ENCODE data around the gene MPPE1.

Gene MPPE1

DNA sequence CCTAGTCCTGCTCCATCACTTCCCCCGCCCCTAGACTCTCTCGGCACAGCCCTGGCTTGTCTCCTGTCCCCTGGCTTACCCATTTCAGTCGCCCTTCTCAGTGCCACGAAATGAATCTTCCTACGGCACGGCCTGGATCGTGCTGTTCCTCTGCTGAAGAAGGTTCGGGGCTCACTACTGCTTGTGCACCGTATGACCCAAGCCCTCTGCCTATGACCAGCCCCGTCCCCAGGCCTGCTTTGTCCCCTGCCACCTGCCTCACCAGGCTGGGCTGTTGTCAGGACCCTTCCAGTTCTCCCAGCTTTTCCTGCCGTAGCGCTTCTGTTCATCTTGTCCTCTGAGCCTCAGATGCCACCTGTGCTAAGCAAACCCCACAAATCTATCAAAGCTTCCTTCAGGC lies 43.0 kb downstream of the MPPE1 start:
- TF ChIP-seq, protein P1, sequence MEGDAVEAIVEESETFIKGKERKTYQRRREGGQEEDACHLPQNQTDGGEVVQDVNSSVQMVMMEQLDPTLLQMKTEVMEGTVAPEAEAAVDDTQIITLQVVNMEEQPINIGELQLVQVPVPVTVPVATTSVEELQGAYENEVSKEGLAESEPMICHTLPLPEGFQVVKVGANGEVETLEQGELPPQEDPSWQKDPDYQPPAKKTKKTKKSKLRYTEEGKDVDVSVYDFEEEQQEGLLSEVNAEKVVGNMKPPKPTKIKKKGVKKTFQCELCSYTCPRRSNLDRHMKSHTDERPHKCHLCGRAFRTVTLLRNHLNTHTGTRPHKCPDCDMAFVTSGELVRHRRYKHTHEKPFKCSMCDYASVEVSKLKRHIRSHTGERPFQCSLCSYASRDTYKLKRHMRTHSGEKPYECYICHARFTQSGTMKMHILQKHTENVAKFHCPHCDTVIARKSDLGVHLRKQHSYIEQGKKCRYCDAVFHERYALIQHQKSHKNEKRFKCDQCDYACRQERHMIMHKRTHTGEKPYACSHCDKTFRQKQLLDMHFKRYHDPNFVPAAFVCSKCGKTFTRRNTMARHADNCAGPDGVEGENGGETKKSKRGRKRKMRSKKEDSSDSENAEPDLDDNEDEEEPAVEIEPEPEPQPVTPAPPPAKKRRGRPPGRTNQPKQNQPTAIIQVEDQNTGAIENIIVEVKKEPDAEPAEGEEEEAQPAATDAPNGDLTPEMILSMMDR (IDR thresholded peaks at IDR 0.05; ENCODE audit: low read depth, low read length, missing control alignments), result no peak

DNA sequence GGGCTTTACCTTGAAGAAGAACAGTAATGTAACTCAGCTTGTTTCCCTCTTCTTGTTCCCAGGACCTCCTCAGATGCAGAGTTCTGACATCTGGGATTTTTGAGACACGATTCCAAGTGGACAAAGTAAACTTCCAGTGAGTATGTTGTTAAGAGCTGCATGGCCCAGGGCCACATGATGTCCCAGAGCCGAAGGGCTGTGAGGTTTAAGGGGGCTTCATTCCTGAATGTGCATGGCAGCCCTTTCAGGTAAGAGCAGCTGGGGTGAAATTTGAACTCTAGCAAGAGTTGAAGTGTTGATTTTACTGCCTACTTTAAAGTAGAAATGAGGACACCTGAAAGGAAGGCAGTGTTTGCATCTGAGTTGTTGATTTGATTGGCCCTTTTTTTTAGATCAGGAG lies 43.6 kb downstream of the MPPE1 start:
- no peak overlapping the region for H3K4me3 ChIP-seq (replicated peaks; ENCODE audit: low read depth, low read length)
- TF ChIP-seq, protein P1 (IDR thresholded peaks at IDR 0.05; ENCODE audit: low read depth, low read length, missing control alignments), result no peak
- DNase-seq (ENCODE audit: extremely low read depth, low read depth), result no peak

More for the DNA sequence above, 43.0 kb downstream of the MPPE1 start:
- DNase-seq (ENCODE audit: extremely low read depth, low read depth), result no peak
- no peak overlapping the region for H3K4me3 ChIP-seq (replicated peaks; ENCODE audit: low read depth, low read length)

DNA sequence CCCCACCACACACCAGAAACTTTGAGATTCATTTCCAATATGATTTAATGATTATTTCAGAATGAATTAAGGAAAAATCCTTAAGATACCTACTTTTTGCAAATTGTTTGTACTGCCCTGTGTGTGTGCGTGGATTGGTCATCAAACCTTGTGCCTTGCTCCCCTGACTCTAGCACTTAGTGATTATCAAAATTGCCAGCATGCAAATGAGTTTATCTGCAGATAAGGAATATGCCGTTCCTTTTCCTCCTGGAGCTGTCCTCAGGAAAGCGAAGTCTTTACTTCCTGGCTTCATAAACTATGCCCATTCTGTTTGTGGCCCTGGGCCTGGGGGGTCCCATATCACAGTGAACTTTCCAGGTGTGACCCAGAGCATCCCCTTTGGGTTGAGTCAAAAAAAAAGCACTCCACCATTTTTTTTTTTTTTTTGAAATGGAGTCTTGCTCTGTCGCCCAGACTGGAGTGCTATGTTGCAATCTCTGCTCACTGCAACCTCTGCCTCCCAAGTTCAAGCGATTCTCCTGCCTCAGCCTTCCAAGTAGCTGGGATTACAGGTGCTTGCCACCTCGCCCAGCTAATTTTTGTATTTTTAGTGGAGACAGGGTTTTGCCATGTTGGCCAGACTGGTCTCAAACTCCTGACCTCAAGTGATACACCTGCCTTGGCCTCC lies 45.5 kb downstream of the MPPE1 start:
- DNase-seq (ENCODE audit: extremely low read depth, low read depth), result no peak
- H3K4me3 ChIP-seq (replicated peaks; ENCODE audit: low read depth, low read length), result no peak overlapping the region
- TF ChIP-seq, protein P1 (IDR thresholded peaks at IDR 0.05; ENCODE audit: low read depth, low read length, missing control alignments), result no peak

DNA sequence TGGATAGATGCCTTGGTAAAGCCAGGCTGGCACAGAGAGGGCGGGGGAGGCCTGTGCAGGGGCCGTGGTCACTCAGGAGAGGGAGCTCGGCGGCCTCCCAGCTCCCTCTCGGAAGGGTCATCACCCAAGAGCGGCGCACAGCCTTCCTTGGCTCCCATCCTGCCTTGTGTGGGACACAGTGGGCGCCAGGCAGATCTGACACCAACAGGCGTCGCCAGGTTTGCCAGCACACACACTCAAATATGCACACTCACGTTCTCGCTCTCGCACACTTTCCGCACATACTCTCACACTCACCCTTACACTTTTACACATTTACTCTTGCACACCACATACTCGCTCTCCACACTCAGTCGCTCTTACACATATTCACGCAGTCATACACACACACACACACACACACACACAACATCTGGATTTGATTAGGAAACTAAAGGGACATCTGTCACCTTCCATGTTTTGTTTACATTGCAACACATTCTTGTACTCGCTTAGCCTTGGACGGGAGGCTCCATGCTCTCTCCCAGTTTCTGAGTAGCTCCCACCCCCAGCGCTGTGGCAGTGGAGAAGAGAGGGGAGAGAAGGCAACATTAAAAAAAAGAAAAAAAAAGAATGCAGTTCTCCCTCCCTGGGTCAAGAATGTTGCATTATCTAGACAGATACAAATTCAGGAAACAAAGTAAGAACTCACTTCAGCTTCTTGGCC lies 46.4 kb downstream of the MPPE1 start:
- H3K4me3 ChIP-seq (replicated peaks; ENCODE audit: low read depth, low read length), result no peak overlapping the region
- no peak for DNase-seq (ENCODE audit: extremely low read depth, low read depth)
- TF ChIP-seq, protein P1 (IDR thresholded peaks at IDR 0.05; ENCODE audit: low read depth, low read length, missing control alignments), result no peak

DNA sequence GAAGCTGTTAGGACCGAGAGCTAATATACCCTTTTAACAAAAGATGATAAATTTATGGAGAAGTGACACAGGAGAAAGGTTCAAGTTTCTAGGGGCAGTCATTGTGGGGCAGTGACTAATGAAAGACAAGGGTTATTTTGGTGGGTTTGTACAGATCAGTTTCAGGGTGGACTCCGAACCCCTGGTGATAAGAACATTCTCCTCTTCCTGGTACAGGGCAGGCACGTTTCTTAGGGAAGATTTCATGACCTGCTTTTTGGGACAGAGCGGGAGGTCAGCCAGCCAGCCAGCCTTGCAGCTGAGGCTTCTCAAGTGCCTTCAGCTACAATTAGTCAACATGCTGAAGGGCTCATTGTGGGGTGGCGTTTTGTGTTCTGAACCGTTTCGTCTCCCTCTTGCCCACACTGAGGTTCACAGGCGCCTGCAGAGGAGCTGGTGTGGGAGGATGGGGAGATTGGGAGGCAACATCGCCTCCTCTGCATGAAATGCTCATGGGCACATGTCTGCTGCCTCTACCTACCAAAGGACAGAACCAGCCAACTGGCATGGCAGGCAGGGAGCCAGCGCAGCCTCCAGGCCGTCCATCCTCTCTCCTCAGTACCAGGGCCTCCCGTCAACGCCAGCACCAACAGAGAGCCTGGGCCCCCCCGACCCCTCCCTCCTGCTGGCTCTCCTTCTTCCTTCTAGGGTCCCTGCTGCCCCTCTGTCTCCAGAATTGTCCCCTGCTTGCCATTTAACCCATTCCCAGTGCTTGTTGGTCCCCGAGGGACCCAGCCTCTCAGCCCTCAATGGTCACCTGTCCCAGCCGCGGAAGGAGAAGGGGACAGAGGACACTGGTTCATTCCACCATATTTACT lies 47.3 kb downstream of the MPPE1 start:
- DNase-seq (ENCODE audit: extremely low read depth, low read depth), result no peak
- H3K4me3 ChIP-seq (replicated peaks; ENCODE audit: low read depth, low read length), result no peak overlapping the region
- TF ChIP-seq, protein P1 (IDR thresholded peaks at IDR 0.05; ENCODE audit: low read depth, low read length, missing control alignments), result no peak

GRCh38 chr18:11859903-11860407 lies 48.2 kb downstream of the MPPE1 start:
- TF ChIP-seq, protein P1 (IDR thresholded peaks at IDR 0.05; ENCODE audit: low read depth, low read length, missing control alignments), result peak; percentile 12
- no peak overlapping the region for H3K4me3 ChIP-seq (replicated peaks; ENCODE audit: low read depth, low read length)
- no peak for DNase-seq (ENCODE audit: extremely low read depth, low read depth)

Measured in HFF-Myc (cell line).